B cell (primary cell): ENCODE results near the gene TSPAN18. TPM values are rescaled to one million over a fixed set of nuclear protein-coding genes. Genes with fewer than 3 reads are reported as not detected.

Experiments
- ATAC-seq: fragments of 200-7000 bp; cut with Tn5 transposase; one replicate; pipeline ENCODE4 v1.10.0; 2021; ENCODE audit warnings: low read depth, mild to moderate bottlenecking, moderate number of reproducible peaks, moderate library complexity
- CTCF ChIA-PET: fragments of 350-600 bp; sonication (Branson Sonifier 250); formaldehyde crosslinking; loops from one replicate; lab custom pipeline; 2021; ENCODE audit warnings: antibody characterized with exemption, inconsistent platforms; lab: Charles Lee
- POLR2A ChIA-PET: fragments of 350-600 bp; sonication (Branson Sonifier 250); formaldehyde crosslinking; loops from one replicate; lab custom pipeline; 2021; ENCODE audit warnings: antibody characterized with exemption; lab: Charles Lee
- DNase-seq: peaks from one replicate; pipeline ENCODE4 v3.0.0; 2013
- H2AFZ ChIP-seq: 2 replicates; pipeline ENCODE4 v1.6.1; 2012; ENCODE audit warnings: mild to moderate bottlenecking, low read depth, low read length; ENCODE audit not compliant: insufficient read depth, poor library complexity, severe bottlenecking
- H3K27ac ChIP-seq, 2 donors: 1 replicate in 1 of 2; 2 replicates in 1 of 2; pipeline ENCODE4 v1.5.1; 2012 to 2013; ENCODE audit warnings: low read length in 2 of 2, mild to moderate bottlenecking in 2 of 2, moderate library complexity in 1 of 2
- H3K27me3 ChIP-seq, 4 experiments: fragments of 200-600 bp in 1 of 4; sonication (generic) in 1 of 4; replicated peaks in 1 of 4; 1 replicate in 2 of 4; 2 replicates in 2 of 4; pipeline versions ENCODE4 v1.6.1 to v1.7.0; 2013 to 2016; ENCODE audit warnings: low read length in 3 of 4, mild to moderate bottlenecking in 2 of 4, mixed read lengths in 1 of 4, moderate library complexity in 1 of 4; ENCODE audit not compliant: insufficient read depth in 4 of 4, control insufficient read depth in 3 of 4; ENCODE audit errors: control extremely low read depth in 1 of 4
- H3K36me3 ChIP-seq, 2 experiments: replicated peaks in 1 of 2; 1 replicate in 1 of 2; 2 replicates in 1 of 2; pipeline versions ENCODE4 v1.6.1 to v1.7.1; 2013; ENCODE audit warnings: low read length in 1 of 2; ENCODE audit not compliant: insufficient read depth in 2 of 2, control insufficient read depth in 1 of 2; ENCODE audit errors: control extremely low read depth in 1 of 2, extremely low read depth in 1 of 2
- H3K4me1 ChIP-seq, 2 donors: fragments of 200-600 bp in 1 of 2; sonication (generic) in 1 of 2; 1 replicate in 1 of 2; 2 replicates in 1 of 2; pipeline versions ENCODE4 v1.5.1 to v1.6.1; 2013 to 2017; ENCODE audit warnings: low read length in 2 of 2; ENCODE audit not compliant: control insufficient read depth in 2 of 2, insufficient read depth in 2 of 2
- H3K4me2 ChIP-seq: replicated peaks from 2 replicates; pipeline ENCODE3; 2012; ENCODE audit warnings: mild to moderate bottlenecking, low read depth, low read length; ENCODE audit not compliant: poor library complexity, severe bottlenecking
- H3K4me3 ChIP-seq, 5 experiments: fragments of 200-600 bp in 1 of 5; sonication (generic) in 1 of 5; 1 replicate in 3 of 5; 2 replicates in 2 of 5; pipeline versions ENCODE4 v1.5.1 to v1.7.0; 2011 to 2016; ENCODE audit warnings: low read length in 4 of 5, mild to moderate bottlenecking in 4 of 5, low read depth in 2 of 5, control low read depth in 1 of 5, moderate library complexity in 1 of 5; ENCODE audit not compliant: insufficient read depth in 1 of 5; ENCODE audit errors: control extremely low read depth in 1 of 5, extremely low read depth in 1 of 5
- H3K79me2 ChIP-seq: fragments of 200-600 bp; sonication (generic); one replicate; pipeline ENCODE4 v1.6.0; 2016; ENCODE audit warnings: low read length; ENCODE audit not compliant: control insufficient read depth, insufficient read depth
- H3K9ac ChIP-seq: fragments of 200-600 bp; sonication (generic); 2 replicates; pipeline ENCODE4 v1.6.1; 2017; ENCODE audit warnings: mild to moderate bottlenecking, low read length, moderate library complexity
- H3K9me3 ChIP-seq, 3 donors: one replicate each; pipeline versions ENCODE4 v1.6.1 to v1.7.1; 2013; ENCODE audit warnings: low read length in 2 of 3; ENCODE audit not compliant: control insufficient read depth in 2 of 3, insufficient read depth in 1 of 3; ENCODE audit errors: control extremely low read depth in 1 of 3
- H4K20me1 ChIP-seq: 2 replicates; pipeline ENCODE4 v1.6.0; 2012; ENCODE audit warnings: mild to moderate bottlenecking, low read length; ENCODE audit not compliant: insufficient read depth, control insufficient read depth, poor library complexity, severe bottlenecking
- H3K27ac Mint-ChIP-seq: one replicate; pipeline ENCODE4 v1.8.0; 2021; ENCODE audit warnings: mixed read lengths
- H3K27me3 Mint-ChIP-seq: one replicate; pipeline ENCODE4 v1.8.0; 2021; ENCODE audit warnings: mixed read lengths
- H3K4me1 Mint-ChIP-seq: one replicate; pipeline ENCODE4 v1.8.0; 2021; ENCODE audit warnings: mixed read lengths
- H3K4me3 Mint-ChIP-seq: one replicate; pipeline ENCODE4 v1.8.0; 2021; ENCODE audit warnings: mixed read lengths
- H3K9me3 Mint-ChIP-seq: one replicate; pipeline ENCODE4 v1.8.0; 2022; ENCODE audit warnings: mixed read lengths; ENCODE audit not compliant: insufficient read depth
- EZH2 ChIP-seq: IDR thresholded peaks from 2 replicates; pipeline ENCODE4 v1.6.1; 2012; ENCODE audit warnings: borderline replicate concordance, low read depth, mild to moderate bottlenecking, moderate library complexity, low read length; ENCODE audit not compliant: insufficient read depth, poor library complexity, severe bottlenecking
- WGBS: methylation state at CpG from one replicate; pipeline ENCODE4 v1.1.5; 2013; ENCODE audit warnings: missing lambda C conversion rate; ENCODE audit not compliant: insufficient coverage; 5-methylcytosine and 5-hydroxymethylcytosine counted together
- intact Hi-C: fragments of 100-400 bp; cut with micrococcal nuclease; formaldehyde crosslinking; loops from one replicate; pipeline ENCODE4 v1.10.0; 2022
- polyA plus RNA-seq: library from polyadenylated mRNA; depleted of rRNA; stranded (reverse); fragments of >200 nt; gene quantifications from 2 replicates; pipeline ENCODE4 v1.2.3, GENCODE V29; 2012
- total RNA-seq, 2 donors: library from RNA; stranded (reverse); fragments of 120-200 nt in 1 of 2; gene quantifications; 1 replicate in 1 of 2; 2 replicates in 1 of 2; pipeline versions ENCODE4 v1.2.3 to v1.2.4, GENCODE V29; 2013 to 2022
- TF ChIP-seq, protein P1 (sequence below): fragments of 200-600 bp; IDR thresholded peaks from one replicate; pipeline ENCODE4 v1.8.0; 2022; ENCODE audit warnings: antibody characterized with exemption, mild to moderate bottlenecking

TSPAN18 gene
- total and polyA plus RNA-seq, 2 donors (not counting 1 experiment from before 2014, with no cell fraction given): 0.75 to 2.0 TPM

DNA sequence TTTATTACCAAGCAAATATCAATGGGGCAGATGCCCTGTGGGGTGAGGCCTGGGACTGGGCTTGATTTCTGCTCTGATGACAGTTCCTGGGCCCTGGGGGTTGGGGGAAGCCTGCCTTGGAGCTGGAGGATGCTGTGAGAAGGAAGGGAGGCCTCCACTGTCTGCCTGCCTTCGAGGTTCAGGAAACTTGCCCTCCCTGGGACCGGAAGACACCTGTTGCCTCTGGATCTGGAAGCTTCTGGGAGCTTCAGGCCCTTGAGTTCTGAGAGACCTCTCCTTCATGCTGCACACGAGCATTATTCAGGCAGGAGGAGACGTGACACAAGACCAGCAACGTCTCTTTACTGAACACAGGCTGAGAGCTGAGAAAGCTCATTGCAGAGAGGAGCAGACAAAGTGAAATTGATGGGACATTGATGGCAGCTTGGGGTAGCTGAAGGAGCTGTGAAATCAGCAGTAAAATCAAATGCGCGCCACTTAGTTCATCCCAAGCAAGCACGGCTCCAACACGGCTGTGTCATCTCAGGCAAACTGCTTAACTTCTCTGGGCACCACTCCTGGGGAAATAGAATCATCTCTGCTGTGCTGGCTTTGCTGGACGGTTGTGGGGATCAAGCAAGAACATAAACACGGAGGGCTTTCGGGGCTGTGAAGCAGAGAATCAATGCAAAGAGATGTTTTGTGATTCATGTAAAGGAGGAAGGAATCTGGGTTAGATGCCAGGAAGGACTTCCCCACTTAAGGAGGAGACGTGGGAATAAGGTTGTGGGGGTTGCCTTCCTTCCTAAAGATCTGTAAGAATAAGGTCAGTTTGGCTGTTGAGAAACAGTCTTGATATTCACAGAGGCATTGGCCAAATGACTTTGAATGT, 159.4 kb downstream of the TSPAN18 start:
- Mint-ChIP-seq H3K27me3 (no peaks in the 10 kb centered on the region), H3K4me3 (no peak overlapping the region), H3K4me1 (no peaks in the 10 kb centered on the region), H3K9me3 (no peaks in the 10 kb centered on the region), H3K27ac (no peak overlapping the region)
- 82% methylated on average over 13 of the region's 13 CpGs for WGBS
- Histone ChIP-seq H3K4me1 (no peaks in the 10 kb centered on the region), H3K9ac (no peak overlapping the region), H3K27me3 (no peaks in the 10 kb centered on the region), H3K79me2 (no peaks in the 10 kb centered on the region), H4K20me1 (no peaks in the 10 kb centered on the region), H3K27ac (no peak overlapping the region), H3K36me3 (no peaks in the 10 kb centered on the region), H3K4me2 (no peak overlapping the region), H3K4me3 (no peak overlapping the region), H2AFZ (no peak overlapping the region), H3K9me3 (no peaks in the 10 kb centered on the region)
- ATAC-seq (no peak), DNase-seq (no peak)
- ChIA-PET POLR2A (no interaction called here), CTCF (no interaction called here)
- intact Hi-C loops: no loop called here
- TF ChIP-seq, protein P1, sequence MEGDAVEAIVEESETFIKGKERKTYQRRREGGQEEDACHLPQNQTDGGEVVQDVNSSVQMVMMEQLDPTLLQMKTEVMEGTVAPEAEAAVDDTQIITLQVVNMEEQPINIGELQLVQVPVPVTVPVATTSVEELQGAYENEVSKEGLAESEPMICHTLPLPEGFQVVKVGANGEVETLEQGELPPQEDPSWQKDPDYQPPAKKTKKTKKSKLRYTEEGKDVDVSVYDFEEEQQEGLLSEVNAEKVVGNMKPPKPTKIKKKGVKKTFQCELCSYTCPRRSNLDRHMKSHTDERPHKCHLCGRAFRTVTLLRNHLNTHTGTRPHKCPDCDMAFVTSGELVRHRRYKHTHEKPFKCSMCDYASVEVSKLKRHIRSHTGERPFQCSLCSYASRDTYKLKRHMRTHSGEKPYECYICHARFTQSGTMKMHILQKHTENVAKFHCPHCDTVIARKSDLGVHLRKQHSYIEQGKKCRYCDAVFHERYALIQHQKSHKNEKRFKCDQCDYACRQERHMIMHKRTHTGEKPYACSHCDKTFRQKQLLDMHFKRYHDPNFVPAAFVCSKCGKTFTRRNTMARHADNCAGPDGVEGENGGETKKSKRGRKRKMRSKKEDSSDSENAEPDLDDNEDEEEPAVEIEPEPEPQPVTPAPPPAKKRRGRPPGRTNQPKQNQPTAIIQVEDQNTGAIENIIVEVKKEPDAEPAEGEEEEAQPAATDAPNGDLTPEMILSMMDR: no peak

DNA sequence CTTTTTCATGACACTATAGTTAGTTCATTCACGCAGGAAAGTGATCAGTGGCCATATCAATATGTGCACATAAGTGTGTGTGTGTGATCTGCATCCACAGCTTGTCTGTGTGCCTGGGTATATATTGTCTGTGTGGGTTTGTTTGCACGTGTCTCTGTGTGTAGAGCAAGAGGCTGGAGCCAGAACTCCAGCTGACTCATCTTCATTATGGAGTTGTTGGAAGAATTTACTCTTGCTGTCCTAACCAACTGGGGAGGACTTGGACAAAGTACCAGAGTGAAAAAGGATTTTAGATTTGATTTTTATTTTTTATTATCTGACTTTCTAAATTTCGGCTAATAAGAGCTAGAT, 160.0 kb downstream of the TSPAN18 start:
- no peak overlapping the region for H3K27ac Mint-ChIP-seq
- H3K4me3 ChIP-seq: no peak overlapping the region
- H3K9me3 ChIP-seq: no peaks in the 10 kb centered on the region
- no peak overlapping the region for H3K9ac ChIP-seq
- no peak overlapping the region for H2AFZ ChIP-seq
- H3K27ac ChIP-seq: no peak overlapping the region
- H3K36me3 ChIP-seq: no peaks in the 10 kb centered on the region
- H4K20me1 ChIP-seq: no peaks in the 10 kb centered on the region
- POLR2A ChIA-PET: no interaction called here
- H3K27me3 ChIP-seq: no peaks in the 10 kb centered on the region
- CTCF ChIA-PET: no interaction called here
- intact Hi-C loops: no loop called here
- H3K27me3 Mint-ChIP-seq: no peaks in the 10 kb centered on the region
- TF ChIP-seq, protein P1: no peak
- TF ChIP-seq EZH2: no peak
- no peaks in the 10 kb centered on the region for H3K79me2 ChIP-seq
- WGBS: 100% methylated on average over 1 of the region's 3 CpGs
- DNase-seq (no peak), ATAC-seq (no peak)
- no peak overlapping the region for H3K4me3 Mint-ChIP-seq
- no peaks in the 10 kb centered on the region for H3K9me3 Mint-ChIP-seq
- no peak overlapping the region for H3K4me2 ChIP-seq
- H3K4me1 ChIP-seq: no peaks in the 10 kb centered on the region
- no peaks in the 10 kb centered on the region for H3K4me1 Mint-ChIP-seq
